ENCODE results near the gene SCARF2. TPM values are rescaled to one million over a fixed set of nuclear protein-coding genes. Genes with fewer than 3 reads are reported as not detected.

The SCARF2 gene
- total RNA-seq, 1 donor from 2014 or later, result 2.6 TPM

DNA sequence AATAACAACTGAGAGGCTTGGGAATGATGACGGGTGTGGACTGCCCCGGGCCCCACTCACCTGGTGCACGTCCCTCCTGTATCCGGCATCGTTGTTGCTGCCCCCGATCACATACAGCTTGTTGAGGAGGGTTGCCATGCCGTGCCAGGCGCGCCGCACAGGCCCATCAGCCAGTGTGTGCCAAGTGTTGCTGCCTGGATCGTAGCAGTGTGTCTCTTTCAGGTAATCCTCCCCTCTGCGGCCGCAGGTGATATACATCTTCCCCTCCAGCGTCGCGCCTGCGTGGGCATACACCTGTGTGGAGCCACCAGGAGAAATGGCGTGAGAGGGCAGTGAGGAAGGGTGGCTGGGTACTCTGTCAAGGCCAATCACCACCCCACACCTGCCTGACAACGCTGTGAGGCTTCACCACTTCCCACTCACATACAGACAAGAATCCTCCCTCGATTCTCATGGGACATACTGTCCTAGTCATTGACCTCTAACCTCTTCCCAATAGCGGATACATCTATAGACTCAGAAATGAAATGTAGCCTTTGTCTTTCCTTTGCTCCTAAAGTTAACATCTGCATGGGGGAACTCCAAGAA is 8.9 kb upstream of the SCARF2 start:
- ATAC-seq (ENCODE audit: poor library complexity), result no peak

DNA sequence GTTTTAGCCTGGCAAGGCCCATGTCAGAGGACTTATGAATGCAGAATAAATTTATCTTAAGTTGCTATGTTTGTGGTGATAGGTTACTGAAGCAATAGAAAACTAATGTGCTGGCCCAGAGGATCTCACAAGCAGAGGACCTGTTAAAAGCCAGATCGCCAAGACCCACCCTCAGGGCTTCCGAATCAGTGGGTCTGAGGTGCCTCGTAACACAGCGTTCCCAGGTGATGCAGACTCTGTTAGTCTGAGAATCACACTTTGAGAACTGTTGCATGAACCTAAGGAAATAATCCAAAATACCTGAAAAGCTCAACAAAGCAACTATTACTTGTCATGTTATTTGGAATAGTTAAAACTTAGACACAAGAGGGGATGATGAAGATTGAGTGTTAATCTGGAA is 6.7 kb upstream of the SCARF2 start:
- intact Hi-C loops (cut with DNase I), result no loop called here
- no peak for ATAC-seq (ENCODE audit: poor library complexity)
- DNase-seq, result no peak

More for the DNA sequence above, 8.9 kb upstream of the SCARF2 start:
- intact Hi-C loops (cut with DNase I), result no loop called here
- DNase-seq, result no peak

DNA sequence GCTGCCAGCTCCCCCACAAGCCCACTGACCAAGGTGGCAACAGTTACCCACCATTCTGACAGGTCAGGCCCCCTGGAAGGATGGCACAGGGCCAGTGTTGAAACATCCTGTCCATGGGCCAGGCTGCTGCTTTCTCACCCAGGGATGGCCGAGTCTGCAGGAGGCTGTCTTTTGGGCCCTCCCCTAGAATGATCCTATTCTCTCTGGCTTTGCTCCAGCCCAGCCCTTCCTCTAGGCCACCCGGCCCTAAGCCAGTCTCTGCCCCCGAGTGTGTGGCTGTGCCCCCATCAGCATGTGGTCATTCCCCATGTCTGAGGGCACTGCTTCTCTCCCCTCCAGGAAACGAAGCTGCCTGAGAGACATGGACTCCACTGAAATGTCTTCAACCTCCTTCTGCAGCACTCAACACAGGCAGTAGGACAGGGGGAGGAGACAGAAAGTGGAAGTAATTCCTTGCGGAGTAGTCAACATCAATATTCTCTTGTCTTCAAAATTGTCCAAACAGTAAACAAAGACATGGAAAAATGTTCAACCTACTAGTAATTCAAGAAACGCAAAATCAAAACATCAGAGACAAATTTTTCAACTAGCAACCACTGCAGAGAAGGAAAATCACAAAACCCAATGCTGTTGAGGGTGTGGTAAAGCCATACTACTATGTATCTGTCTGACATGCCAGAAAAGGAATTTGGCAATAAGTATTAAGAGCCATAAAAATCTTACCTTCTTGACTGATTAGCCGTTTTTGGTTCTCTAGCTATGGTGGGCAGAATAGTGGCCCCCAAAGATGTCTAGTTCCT is 5.1 kb upstream of the SCARF2 start:
- no peak for ATAC-seq (ENCODE audit: poor library complexity)
- intact Hi-C loops (cut with DNase I), result no loop called here
- DNase-seq, result no peak

DNA sequence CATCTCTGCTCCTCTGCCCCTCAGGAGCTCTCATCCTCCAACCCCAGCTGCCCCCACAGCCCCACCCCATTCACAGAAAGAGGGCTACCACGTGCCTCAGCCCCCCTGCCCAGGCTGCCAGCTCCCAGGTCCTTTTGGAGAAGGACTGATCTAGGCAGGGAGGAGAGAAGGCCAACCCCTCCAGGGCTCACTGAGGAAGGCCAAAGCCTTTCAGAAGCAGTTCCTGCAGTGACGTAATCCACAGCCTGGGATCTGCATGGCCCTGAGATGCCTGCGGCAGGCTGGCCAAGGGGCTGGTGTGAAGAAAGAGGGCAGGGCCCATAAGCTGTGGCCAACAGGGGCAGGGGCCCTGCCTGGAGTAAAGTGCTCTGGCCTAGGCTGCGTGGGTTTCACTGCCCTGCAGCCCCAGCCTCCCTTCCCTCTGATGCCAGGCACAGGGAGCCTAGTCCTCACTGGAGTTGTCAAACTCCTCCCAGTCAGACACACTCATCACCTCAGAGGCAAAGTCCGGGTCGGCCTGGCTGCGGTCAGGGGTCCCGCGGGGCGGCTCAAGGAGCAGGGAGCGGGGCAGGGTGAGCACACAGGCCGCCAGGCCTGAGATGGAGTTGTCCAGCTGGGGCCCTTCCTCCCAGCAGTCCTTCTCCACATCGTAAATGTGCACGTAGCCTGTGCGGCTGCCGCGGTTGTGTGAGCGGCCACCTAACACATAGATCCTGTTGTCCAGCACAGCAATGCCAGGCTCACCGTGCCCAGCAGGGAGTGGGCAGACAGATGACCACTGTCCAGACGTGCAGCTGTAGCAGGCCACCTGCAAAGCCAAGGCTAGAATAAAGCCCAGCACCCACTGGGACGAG is 4.2 kb upstream of the SCARF2 start:
- ATAC-seq (ENCODE audit: poor library complexity) (peak; percentile 13), DNase-seq (no peak)
- intact Hi-C loops (cut with DNase I), result no loop called here

DNA sequence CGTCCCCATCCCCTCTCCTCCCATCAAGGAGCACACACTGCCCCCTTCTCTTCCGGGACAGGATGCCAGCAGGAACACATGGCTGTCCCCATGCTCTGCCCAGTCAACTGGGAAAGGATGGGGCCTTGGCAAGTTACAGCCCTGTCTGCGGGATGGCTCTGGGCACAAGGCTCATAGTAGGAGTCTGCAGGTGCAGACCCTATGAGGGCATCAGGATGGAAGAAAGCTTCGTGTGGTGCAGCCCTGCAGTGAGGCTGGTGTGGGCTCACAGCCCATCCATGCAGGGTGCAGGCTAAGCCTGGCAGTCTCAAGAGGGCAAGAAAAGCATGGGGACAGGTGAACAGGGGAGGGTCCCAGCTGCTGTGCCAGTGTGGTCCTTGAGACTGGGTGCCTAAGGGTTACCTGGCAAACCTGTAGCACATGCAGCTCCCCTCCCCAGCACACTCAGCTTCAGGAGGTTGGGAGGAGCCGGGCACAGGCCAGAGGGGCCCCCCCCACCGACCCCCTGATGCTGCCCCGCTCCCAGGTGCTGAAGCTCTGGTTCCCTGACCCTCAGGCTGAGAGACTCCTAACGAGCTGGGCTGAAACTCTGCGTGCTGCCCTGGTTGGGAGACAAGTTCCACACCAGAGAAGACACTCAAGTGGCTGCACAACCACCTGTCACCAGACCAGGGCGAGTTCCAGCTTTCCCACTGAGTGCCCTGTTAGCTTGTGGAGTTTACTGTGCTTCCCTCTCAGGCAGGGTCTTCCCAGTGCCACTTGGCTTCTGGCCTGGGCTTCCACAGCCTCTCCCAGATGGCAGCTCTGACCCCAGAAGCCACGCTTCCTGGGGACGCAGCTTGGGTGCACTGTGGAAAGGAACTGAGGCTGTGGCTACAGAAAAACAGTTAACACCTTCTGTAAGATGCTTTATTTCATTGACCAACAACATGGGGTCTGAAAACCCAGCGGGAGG is 3.3 kb upstream of the SCARF2 start:
- no peak for ATAC-seq (ENCODE audit: poor library complexity)
- intact Hi-C loops (cut with DNase I), result no loop called here
- no peak for DNase-seq

DNA sequence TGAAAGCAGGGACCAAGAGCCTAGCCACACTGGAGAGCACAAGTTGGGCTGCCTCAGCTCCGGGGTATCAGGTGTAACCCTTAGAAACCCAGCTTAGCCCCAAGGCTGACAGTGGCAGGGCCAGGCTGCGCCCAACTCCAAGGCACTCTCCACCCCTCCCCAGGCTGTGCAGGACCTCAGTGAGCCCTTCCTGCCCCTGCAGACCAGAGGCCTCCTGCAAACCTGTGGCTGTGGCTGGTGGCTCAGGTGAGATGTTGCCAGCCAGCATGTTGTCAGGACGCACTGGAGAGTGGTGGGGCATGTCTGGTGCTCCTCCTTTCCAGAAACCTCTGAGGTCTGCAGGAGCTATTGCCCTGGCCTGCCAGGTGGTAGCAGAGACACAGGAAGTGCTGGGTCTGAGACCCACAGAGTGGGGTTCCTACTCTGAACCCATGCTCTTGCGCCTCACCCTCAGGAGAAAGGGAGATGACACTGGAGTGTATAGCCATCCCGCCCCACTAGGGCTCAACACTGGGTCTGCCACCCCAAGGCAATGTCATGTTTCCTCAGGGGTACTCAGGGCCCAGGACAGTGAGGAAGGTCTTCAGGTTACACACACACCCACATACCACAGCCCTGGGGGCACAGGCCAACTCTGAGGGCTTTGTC is 2.4 kb upstream of the SCARF2 start:
- no peak for DNase-seq
- no peak for ATAC-seq (ENCODE audit: poor library complexity)
- intact Hi-C loops (cut with DNase I), result no loop called here

DNA sequence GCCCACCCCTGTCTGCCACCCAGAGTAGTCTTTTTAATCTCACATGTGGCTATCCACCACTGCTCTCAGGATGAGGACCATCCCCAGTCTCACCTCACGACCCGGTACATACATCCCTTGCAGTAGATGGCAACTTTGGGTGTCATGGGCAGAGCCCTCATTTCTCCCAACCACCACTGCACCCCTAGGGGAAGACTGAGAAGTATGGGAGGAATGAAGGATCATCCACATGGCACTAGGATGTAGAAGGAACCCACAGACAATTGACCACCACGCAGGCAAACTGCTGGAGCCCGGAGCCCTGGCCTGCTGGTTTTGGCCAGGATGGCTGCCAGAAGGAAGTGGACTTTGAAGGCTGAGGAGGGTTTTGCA is 1.9 kb upstream of the SCARF2 start:
- ATAC-seq (ENCODE audit: poor library complexity) (no peak), DNase-seq (no peak)
- intact Hi-C loops (cut with DNase I), result no loop called here

DNA sequence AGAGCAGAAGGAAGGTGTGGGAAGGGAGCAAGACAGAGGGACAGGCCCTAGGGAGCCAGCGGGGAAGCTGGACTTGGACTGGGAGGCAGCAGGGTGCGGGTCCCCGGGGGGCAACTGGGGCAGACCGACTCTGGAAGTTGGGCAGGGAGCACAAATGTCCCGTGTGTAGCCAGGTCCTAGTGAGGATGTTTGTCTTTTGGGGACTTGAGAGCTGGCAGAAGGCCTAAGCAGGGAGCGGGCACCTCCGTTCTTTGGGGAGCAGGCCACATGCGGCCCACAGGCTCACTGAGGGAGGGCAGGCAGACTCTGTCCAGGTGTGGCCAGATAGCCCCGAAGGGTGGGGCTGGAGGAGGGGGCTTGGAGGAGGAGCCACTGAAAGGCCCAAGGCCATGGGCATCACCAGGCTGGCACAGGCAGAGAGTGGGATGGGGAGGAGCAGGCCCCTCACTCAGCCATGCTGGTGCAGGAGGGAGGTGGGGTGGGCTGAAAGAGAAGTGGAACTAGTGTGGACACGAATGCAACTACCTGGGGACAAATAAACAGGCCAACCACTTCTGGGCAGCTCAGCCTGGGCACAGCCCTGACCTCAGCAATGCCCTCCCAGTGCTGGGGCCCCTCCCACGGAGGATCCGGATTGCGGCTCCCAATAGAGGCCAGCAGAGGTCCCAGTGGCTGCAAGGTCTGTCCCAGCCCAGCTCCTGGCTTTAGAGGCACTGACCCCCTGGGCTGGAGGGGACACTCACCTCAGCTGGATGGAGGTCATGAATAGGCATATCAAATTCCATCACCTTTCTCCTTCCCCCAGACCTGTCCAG is 1.3 kb upstream of the SCARF2 start:
- intact Hi-C loops (cut with DNase I), result no loop called here
- ATAC-seq (ENCODE audit: poor library complexity) (peak; percentile 30), DNase-seq (peak; percentile 51)

DNA sequence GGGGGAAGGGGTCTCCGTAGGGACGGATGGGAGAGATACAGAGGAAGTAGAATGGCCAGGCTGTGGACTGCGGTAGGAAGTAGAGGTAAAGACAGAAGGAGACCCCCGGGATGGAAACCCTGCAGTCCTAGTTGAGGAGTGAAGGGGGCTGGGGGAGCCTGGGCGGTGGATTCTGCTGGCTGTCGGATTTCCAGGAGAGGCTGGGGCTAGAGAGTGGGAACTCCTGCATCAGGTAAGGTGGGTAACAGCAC is 727 bp upstream of the SCARF2 start:
- ATAC-seq (ENCODE audit: poor library complexity), result no peak
- intact Hi-C loops (cut with DNase I), result no loop called here
- DNase-seq, result no peak

DNA sequence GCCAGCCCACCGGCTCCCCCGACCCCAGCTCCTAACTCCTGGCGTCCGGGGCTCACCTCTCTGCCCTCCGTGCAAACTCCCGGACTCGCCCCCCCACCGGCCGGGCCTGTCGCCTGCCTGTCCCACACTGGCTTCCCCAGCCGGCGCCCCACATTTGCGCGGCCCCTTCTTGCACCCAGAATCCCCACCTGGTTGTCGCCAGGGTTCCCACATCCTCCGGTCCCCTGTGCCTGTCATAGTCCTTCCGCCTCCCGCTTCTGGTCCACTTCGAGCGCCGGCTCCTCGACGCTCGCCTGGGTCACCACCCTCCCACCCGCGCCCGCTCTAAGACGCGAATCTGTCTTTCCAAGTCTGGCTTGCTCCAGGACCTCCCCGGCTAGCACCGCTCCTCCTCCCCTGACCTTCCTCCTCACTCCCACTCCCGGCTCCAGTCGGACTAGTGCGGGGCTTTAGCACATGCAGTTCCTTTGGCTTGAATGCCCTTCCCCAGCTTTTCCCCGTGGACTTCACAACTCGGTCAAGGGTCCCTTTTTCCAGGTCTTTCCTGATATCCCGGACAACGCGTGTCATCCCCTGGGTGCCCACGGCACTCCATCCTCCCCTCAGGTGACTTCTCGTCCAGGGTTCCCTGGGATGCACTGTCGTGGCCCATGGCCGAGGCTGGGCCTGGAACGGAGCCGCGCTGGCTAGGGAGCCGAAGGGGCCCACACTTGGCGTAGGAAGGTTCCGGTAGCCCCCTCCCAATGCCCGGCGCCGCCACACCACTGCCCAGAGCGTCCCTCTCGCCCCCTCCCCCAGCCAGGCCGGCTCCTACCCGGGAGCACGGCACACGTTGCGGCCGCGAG is 635 bp downstream of the SCARF2 start:
- intact Hi-C loops (cut with DNase I), result no loop called here
- DNase-seq (no peak), ATAC-seq (ENCODE audit: poor library complexity) (peak; percentile 7)

DNA sequence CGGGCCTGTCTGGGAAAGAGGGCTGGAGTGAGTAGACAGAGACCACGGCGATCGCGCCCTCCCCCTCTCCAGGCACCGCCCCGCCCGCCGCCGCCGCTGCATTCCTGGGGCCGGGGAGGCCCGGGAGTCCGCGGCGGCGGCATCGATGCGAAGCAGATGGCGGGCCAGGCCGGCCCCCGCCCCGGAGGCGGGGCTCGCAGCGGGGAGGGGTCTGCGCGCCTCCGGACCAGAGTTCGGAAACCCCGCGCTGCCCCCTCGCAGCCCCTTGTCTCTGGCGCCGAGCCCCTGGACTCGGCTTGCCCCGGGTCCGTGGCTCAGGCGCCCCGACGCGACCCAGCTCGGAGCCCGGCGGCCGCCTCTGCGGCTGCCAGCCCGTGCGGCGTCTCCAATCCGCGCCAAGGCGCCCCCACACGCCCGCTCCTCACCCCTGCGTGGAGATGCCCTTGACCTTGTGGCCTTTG is 1.3 kb downstream of the SCARF2 start:
- DNase-seq (peak; percentile 60), ATAC-seq (ENCODE audit: poor library complexity) (peak; percentile 39)
- intact Hi-C loops (cut with DNase I), result no loop called here

DNA sequence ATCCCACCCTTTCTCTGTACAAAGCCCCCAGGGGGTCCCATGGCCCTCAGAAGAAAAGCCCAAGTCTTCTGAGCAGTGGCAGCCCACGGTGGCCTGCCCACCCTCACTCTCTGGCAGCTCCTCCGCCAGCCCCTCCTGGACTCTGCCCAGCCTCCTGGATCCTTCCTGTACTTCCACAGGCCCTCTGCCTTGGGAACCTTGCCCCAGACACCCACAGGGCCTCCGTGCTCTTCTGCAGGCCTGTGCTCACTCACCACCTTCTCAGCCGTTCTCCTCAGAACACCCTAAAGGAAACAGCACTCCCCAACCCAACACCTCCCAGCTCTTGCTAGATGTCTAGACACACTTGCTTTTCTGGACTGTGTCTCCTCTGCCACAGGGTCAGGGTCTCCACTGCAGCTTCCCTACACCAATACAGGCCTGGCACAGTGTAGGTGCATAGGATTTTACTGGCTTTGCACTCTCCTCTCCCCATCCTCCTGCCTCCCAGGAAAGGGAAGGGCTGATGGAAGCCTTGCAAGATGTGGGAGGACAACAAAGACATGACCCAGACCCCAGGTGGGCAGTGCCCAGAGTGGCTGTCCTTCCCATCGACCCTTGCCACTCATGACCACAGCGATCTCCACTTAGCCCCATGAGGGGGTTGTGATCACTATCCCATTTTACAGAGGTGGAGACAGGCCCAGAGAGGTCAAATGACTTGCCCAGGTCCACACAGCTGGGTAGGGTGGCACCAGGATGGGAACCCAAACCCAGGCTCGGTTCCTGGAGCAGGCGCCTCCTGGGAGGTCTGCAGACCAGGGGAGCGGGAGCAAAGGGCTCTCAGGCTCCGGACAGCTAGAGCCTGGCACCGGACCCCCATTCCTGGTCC is 2.0 kb downstream of the SCARF2 start:
- intact Hi-C loops (cut with DNase I), result no loop called here
- ATAC-seq (ENCODE audit: poor library complexity), result no peak
- no peak for DNase-seq

DNA sequence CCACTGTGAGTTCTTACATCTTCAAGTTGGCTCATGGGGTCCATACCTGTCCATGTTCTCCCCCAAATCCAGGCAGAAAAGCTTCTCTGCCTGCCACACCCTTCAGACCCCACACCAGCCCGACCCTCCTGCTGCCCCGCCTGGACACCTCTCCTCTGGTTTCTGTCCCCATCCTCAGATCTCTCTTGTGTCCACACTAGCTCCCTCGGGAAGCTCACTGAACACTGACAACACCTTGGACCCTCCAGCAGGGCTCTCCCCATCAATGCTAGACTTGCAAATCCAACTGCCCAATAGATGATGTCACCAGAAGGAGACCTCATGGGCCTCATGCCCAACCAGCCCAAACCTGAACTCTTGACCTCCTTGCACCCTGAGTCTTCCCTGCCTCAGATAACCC is 2.9 kb downstream of the SCARF2 start:
- no peak for DNase-seq
- no peak for ATAC-seq (ENCODE audit: poor library complexity)
- intact Hi-C loops (cut with DNase I), result no loop called here

DNA sequence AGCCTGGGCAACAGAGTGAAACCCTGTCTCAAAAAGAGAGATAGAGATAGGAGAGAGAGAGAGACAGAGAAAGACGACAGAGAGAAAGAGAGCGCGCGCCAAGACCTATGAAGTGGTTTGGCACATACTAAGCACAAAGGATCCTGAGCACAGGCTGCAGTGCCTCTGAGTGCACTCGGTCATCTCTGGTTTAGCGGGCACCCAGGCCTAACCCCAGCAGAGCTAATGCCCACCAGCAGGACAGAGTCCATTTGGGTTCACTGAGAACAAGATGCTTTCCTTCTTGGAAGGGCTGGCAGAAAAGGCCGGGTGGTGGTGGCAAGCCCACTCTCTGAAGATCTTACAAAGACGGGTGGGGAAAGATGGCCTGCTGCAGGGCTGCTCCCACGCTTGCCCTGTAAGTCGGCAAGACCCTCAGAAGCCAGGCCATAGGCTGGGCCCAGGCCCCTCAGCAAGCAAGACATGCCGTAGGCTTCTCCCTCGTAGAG is 3.3 kb downstream of the SCARF2 start:
- no peak for ATAC-seq (ENCODE audit: poor library complexity)
- DNase-seq, result no peak
- intact Hi-C loops (cut with DNase I), result no loop called here

DNA sequence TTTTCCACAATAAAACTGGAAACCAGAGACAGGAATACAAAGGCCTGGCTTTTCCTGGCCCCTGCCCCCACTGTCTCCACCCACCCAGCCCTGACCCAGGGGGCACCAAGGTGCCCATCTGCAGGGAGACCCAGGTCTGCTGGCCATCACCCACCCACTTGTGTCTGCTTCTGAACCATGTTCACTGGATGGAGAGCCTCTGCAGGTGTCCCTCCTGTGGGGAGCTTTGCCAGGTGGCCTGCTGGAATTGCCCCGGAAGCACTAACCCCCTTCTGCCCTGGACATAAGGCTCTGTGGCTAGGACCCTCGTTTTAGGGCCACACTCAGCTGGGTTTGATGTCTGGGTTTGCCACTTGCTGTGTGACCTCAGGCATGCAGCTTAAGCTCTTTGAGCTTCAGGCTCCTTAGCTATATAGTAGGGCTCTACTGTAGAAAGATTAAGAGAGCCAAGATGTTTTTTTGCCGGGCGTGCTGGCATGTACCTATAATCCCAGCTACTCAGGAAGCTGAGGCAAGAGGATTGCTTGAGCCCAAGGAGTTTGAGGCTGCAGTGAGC is 3.9 kb downstream of the SCARF2 start:
- no peak for ATAC-seq (ENCODE audit: poor library complexity)
- DNase-seq, result no peak
- intact Hi-C loops (cut with DNase I), result no loop called here
